H9 (cell line): ENCODE results near the gene PCSK1N. TPM values are rescaled to one million over a fixed set of nuclear protein-coding genes. Genes with fewer than 3 reads are reported as not detected.

Source experiments
- DNase-seq: peaks from one replicate; pipeline ENCODE4 v3.0.0-alpha.2; 2017
- H2AFZ ChIP-seq: one replicate; pipeline ENCODE4 v1.6.1; 2013; ENCODE audit warnings: mild to moderate bottlenecking, low read length, control low read depth, moderate library complexity
- H2AK5ac ChIP-seq: 2 replicates; pipeline ENCODE4 v1.6.1; 2013; ENCODE audit warnings: low read length, control low read depth, mixed read lengths; ENCODE audit not compliant: insufficient read length
- H2BK120ac ChIP-seq: one replicate; pipeline ENCODE4 v1.6.1; 2013; ENCODE audit warnings: low read depth, mild to moderate bottlenecking, low read length, control low read depth, inconsistent platforms; ENCODE audit not compliant: poor library complexity, severe bottlenecking
- H2BK12ac ChIP-seq: 2 replicates; pipeline ENCODE4 v1.6.1; 2013; ENCODE audit warnings: low read length, control low read depth, mixed read lengths, low read depth; ENCODE audit not compliant: insufficient read length
- H2BK15ac ChIP-seq: 2 replicates; pipeline ENCODE4 v1.6.1; 2013; ENCODE audit warnings: low read depth, low read length, control low read depth
- H2BK20ac ChIP-seq: one replicate; pipeline ENCODE4 v1.6.1; 2013; ENCODE audit warnings: low read depth, mild to moderate bottlenecking, low read length, control low read depth, inconsistent platforms; ENCODE audit not compliant: poor library complexity, severe bottlenecking
- H2BK5ac ChIP-seq: 2 replicates; pipeline ENCODE4 v1.6.1; 2013; ENCODE audit warnings: low read length, control low read depth, mixed read lengths; ENCODE audit not compliant: insufficient read length
- H3K14ac ChIP-seq: 2 replicates; pipeline ENCODE4 v1.6.1; 2013; ENCODE audit warnings: low read length, control low read depth; ENCODE audit not compliant: insufficient read depth
- H3K18ac ChIP-seq: 2 replicates; pipeline ENCODE4 v1.6.1; 2013; ENCODE audit warnings: low read depth, mild to moderate bottlenecking, mixed read lengths, low read length, control low read depth; ENCODE audit not compliant: insufficient read length
- H3K23ac ChIP-seq: 2 replicates; pipeline ENCODE4 v1.6.1; 2013; ENCODE audit warnings: low read length, control low read depth, mixed read lengths, low read depth; ENCODE audit not compliant: insufficient read length
- H3K23me2 ChIP-seq: 2 replicates; pipeline ENCODE4 v1.6.1; 2013; ENCODE audit warnings: low read depth, mild to moderate bottlenecking, mixed read lengths, low read length, control low read depth; ENCODE audit not compliant: insufficient read length, poor library complexity, severe bottlenecking
- H3K27ac ChIP-seq: 2 replicates; pipeline ENCODE4 v1.5.1; 2013; ENCODE audit warnings: low read length, control low read depth, mixed read lengths, low read depth; ENCODE audit not compliant: insufficient read length
- H3K27me3 ChIP-seq: 2 replicates; pipeline ENCODE4 v1.6.1; 2013; ENCODE audit warnings: low read length, control low read depth, inconsistent platforms; ENCODE audit not compliant: insufficient read depth
- H3K4ac ChIP-seq: 2 replicates; pipeline ENCODE4 v1.6.1; 2013; ENCODE audit warnings: low read depth, mild to moderate bottlenecking, control low read depth, inconsistent platforms, low read length, moderate library complexity
- H3K4me1 ChIP-seq: 2 replicates; pipeline ENCODE4 v1.6.1; 2013; ENCODE audit warnings: low read length, control low read depth, inconsistent platforms; ENCODE audit not compliant: insufficient read depth
- H3K4me2 ChIP-seq: 2 replicates; pipeline ENCODE4 v1.6.1; 2013; ENCODE audit warnings: low read length, control low read depth, mixed read lengths; ENCODE audit not compliant: insufficient read length, insufficient read depth
- H3K56ac ChIP-seq: 2 replicates; pipeline ENCODE4 v1.6.1; 2013; ENCODE audit warnings: low read depth, mild to moderate bottlenecking, mixed read lengths, low read length, control low read depth; ENCODE audit not compliant: insufficient read length
- H3K79me1 ChIP-seq: 2 replicates; pipeline ENCODE4 v1.6.1; 2013; ENCODE audit warnings: low read depth, mild to moderate bottlenecking, moderate library complexity, low read length, control low read depth, inconsistent platforms; ENCODE audit not compliant: insufficient read depth, poor library complexity, severe bottlenecking
- H3K79me2 ChIP-seq: 2 replicates; pipeline ENCODE4 v1.6.1; 2013; ENCODE audit warnings: low read length, control low read depth, inconsistent platforms; ENCODE audit not compliant: insufficient read depth
- H3K9ac ChIP-seq: 2 replicates; pipeline ENCODE4 v1.6.1; 2013; ENCODE audit warnings: low read length, control low read depth, mixed read lengths; ENCODE audit not compliant: insufficient read length; ENCODE audit errors: extremely low read depth
- H3K9me3 ChIP-seq: one replicate; pipeline ENCODE4 v1.6.1; 2013; ENCODE audit warnings: low read depth, low read length, inconsistent platforms; ENCODE audit not compliant: control insufficient read depth
- H3T11ph ChIP-seq: one replicate; pipeline ENCODE4 v1.6.1; 2013; ENCODE audit warnings: mild to moderate bottlenecking, low read length, control low read depth, inconsistent platforms
- H4K20me1 ChIP-seq: one replicate; pipeline ENCODE4 v1.6.1; 2013; ENCODE audit not compliant: control insufficient read depth, insufficient read length, insufficient read depth
- H4K5ac ChIP-seq: 2 replicates; pipeline ENCODE4 v1.6.1; 2013; ENCODE audit warnings: low read depth, mild to moderate bottlenecking, mixed read lengths, low read length, control low read depth; ENCODE audit not compliant: insufficient read length
- H4K8ac ChIP-seq: replicated peaks from 2 replicates; pipeline ENCODE4 v1.6.1; 2013; ENCODE audit warnings: low read length, control low read depth, mixed read lengths, low read depth; ENCODE audit not compliant: insufficient read length
- H4K91ac ChIP-seq: 2 replicates; pipeline ENCODE4 v1.6.1; 2013; ENCODE audit warnings: low read depth, mild to moderate bottlenecking, moderate library complexity, mixed read lengths, low read length, control low read depth; ENCODE audit not compliant: insufficient read length
- H3K27ac Mint-ChIP-seq, 3 experiments: 2 replicates in 2 of 3; 3 replicates in 1 of 3; pipeline ENCODE4 v1.8.0; 2020 to 2021; ENCODE audit warnings: mixed read lengths in 3 of 3, mild to moderate bottlenecking in 1 of 3, moderate library complexity in 1 of 3
- H3K27me3 Mint-ChIP-seq: 2 replicates; pipeline ENCODE4 v1.8.0; 2021; ENCODE audit warnings: low read depth, mild to moderate bottlenecking, moderate library complexity, mixed read lengths
- H3K36me3 Mint-ChIP-seq, 3 experiments: 2 replicates in 2 of 3; 3 replicates in 1 of 3; pipeline ENCODE4 v1.8.0; 2020 to 2021; ENCODE audit warnings: low read depth in 3 of 3, mixed read lengths in 3 of 3; ENCODE audit not compliant: insufficient read depth in 1 of 3
- H3K4me1 Mint-ChIP-seq, 2 experiments: 2 replicates each; pipeline ENCODE4 v1.8.0; 2020; ENCODE audit warnings: mixed read lengths in 2 of 2
- H3K4me3 Mint-ChIP-seq, 2 experiments: 2 replicates in 1 of 2; 3 replicates in 1 of 2; pipeline ENCODE4 v1.8.0; 2020 to 2021; ENCODE audit warnings: mild to moderate bottlenecking in 2 of 2, mixed read lengths in 2 of 2, moderate library complexity in 1 of 2
- H3K9me3 Mint-ChIP-seq, 2 experiments: 2 replicates in 1 of 2; 3 replicates in 1 of 2; pipeline ENCODE4 v1.8.0; 2020; ENCODE audit warnings: mild to moderate bottlenecking in 2 of 2, mixed read lengths in 2 of 2, moderate library complexity in 1 of 2
- CTCF ChIP-seq: fragments of 200-600 bp; sonication (generic); conservative IDR thresholded peaks from 3 replicates; pipeline ENCODE4 v1.8.0; 2021; ENCODE audit warnings: antibody characterized with exemption, mild to moderate bottlenecking
- WGBS: extraction: QIAGEN DNeasy Blood & Tissue Kit; methylation state at CpG from one replicate; pipeline ENCODE4 v1.1.7; 2013; ENCODE audit warnings: missing lambda C conversion rate, low lambda C conversion rate, mixed read lengths; ENCODE audit not compliant: insufficient read length; ENCODE audit errors: extremely low coverage; 5-methylcytosine and 5-hydroxymethylcytosine counted together
- total RNA-seq: library from RNA; stranded (reverse); gene quantifications from 2 replicates; pipeline ENCODE4 v1.2.1, GENCODE V29; 2021

The PCSK1N gene
- total RNA-seq, 1 experiment from 2014 or later, result 3.9 TPM

- Histone ChIP-seq H3K9ac (no peak overlapping the region), H4K20me1 (no peaks in the 10 kb centered on the region), H2BK12ac (no peak overlapping the region), H4K5ac (no peak overlapping the region), H4K91ac (no peak overlapping the region), H2BK5ac (no peak overlapping the region), H3K4me1 (no peaks in the 10 kb centered on the region), H3K23ac (no peak overlapping the region), H2BK20ac (no peak overlapping the region), H3K4ac (no peak overlapping the region), H3K79me1 (no peaks in the 10 kb centered on the region), H3K79me2 (no peaks in the 10 kb centered on the region), H4K8ac (no peak overlapping the region), H3T11ph (no peak overlapping the region), H2BK15ac (no peak overlapping the region), H2AFZ (no peak overlapping the region), H3K18ac (no peak overlapping the region), H3K23me2 (no peaks in the 10 kb centered on the region), H3K4me2 (no peak overlapping the region), H3K14ac (no peak overlapping the region), H3K27ac (no peak overlapping the region), H3K9me3 (peaks cover 10% of the 10 kb centered on the region), H2AK5ac (no peak overlapping the region), H3K56ac (no peak overlapping the region), H3K27me3 (no peaks in the 10 kb centered on the region), H2BK120ac (no peak overlapping the region)
- no peaks in the 10 kb centered on the region for H3K4me1 Mint-ChIP-seq
- H3K27me3 Mint-ChIP-seq, result peaks cover 2% of the 10 kb centered on the region; the same call in 1 of the 2 replicates
- peaks cover 68 to 71% of the 10 kb centered on the region in 2 experiments for H3K9me3 Mint-ChIP-seq
- H3K4me3 Mint-ChIP-seq, result no peak overlapping the region
- WGBS, result no CpG with 5 or more reads among the region's 12 CpGs
- no peak overlapping the region; a peak in 1 of 7 replicates for H3K27ac Mint-ChIP-seq
- no peak for DNase-seq
- no peak for TF ChIP-seq CTCF
- peaks cover 0 to 7% (median 4%) of the 10 kb centered on the region in 3 experiments; a peak in 5 of 7 replicates for H3K36me3 Mint-ChIP-seq
Measured at GRCh38 chrX:48794340-48794910, 41.0 kb downstream of the PCSK1N start.
